Measurements from ENCODE around the gene SUPT6H.

GRCh38 chr17:28705728-28706334 lies 43.8 kb downstream of the SUPT6H start:
- no peak for TF ChIP-seq CTCF (IDR thresholded peaks at IDR 0.05 in 4 of 5, conservative IDR thresholded peaks at IDR 0.05 in 1 of 5)
- TF ChIP-seq POLR2A (IDR thresholded peaks at IDR 0.05) = no peak

Data from gastrocnemius medialis (tissue), 4 donors.